GM21825 (cell line): ENCODE measurements around the gene FGA.

Experiments
- ATAC-seq: cut with Tn5 transposase; IDR thresholded peaks from one replicate; pipeline ENCODE4 v1.9.1; 2021; ENCODE audit warnings: mild to moderate bottlenecking, moderate library complexity; ENCODE audit not compliant: unreplicated experiment

Gene FGA

GRCh38 chr4:154542271-154542879 is 48.2 kb downstream of the FGA start:
- no peak for ATAC-seq
